Measurements from ENCODE around the gene COL2A1.

- TF ChIP-seq CTCF (IDR thresholded peaks at IDR 0.05) (no peak), POLR2A (IDR thresholded peaks at IDR 0.05) (no peak)
Observed at GRCh38 chr12:48010366-48010970, 6.2 kb upstream of the COL2A1 start.
